Fibroblast of skin of scalp (primary cell): ENCODE data around the gene LRP8. TPM values are rescaled to one million over a fixed set of nuclear protein-coding genes. Genes with fewer than 3 reads are reported as not detected.

Experiments used
- DNase-seq: peaks from one replicate; pipeline ENCODE4 v3.0.0-alpha.2; 2013
- polyA plus RNA-seq, 2 experiments: library from polyadenylated mRNA; unstranded; fragments of 120-200 nt; gene quantifications; one replicate each; pipeline ENCODE4 v1.2.1, GENCODE V29; 2013; ENCODE audit not compliant: insufficient read length in 2 of 2

Gene LRP8
- polyA plus RNA-seq (2013, experiment 1 of 2; ENCODE audit: insufficient read length) = 4.4 TPM
- polyA plus RNA-seq (2013, experiment 2 of 2; ENCODE audit: insufficient read length) = 4.3 TPM

GRCh38 chr1:53328009-53328461, at the start of gene LRP8:
Gene LRP8 (minus strand): TSS chr1:53328070. CDS start chr1:53327912, 158 bp downstream.
- DNase-seq = peak; percentile 64

DNA sequence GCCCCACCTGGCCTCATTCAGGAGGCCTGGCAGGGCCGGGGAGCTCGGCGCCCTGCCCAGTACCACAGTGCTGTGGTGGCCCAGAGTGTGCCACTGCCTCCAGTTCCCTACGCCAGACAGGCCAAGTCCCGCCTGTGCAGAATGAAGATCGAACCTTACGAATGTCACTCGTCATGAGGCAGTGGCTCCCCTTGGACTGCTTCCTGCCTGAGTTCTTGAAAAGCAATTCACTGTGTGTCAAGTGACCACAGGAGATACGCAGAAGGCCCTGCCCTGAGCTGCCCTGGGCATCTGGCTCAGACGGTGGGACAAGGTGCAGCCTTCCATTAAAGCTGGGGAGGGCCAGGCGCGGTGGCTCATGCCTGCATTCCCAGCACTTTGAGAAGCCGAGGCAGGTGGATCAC, 49.6 kb upstream of the LRP8 start:
- DNase-seq = no peak

DNA sequence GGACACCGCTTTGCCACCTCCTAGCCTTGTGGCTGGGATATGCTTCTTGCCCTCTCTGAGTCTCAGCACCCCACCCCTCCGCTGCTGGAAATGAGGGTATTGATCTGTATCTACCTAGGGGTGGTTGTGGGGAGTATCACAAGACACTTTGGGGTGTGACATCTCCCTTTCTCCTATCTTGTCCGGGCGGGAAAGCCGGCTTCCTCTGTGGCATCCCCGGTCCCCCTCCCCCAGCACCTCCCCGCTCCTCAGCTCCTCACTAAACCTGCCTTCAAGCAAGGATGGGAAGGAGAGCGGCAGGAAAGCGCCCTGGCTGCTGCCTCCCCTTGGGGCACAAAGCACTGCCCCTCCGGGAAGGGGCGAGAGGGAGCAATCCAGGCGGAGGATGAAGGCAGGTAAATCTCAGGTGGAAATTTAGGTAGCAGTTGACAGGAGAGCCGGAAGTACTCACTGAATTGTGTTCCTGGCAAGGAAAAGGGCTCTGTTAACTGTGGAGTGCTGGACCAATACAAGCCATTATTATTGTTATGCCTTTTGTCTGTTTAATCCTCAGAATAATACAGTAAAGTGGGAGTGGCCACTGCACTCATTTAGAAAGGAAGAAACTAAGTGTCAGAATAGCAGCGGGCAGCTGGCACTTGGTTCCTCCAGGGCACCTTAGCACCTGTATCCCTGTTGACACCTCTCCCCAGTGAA, 49.0 kb upstream of the LRP8 start:
- no peak for DNase-seq

- peak; percentile 18 for DNase-seq
Observed at GRCh38 chr1:53376041-53376461, 48.2 kb upstream of the LRP8 start.

GRCh38 chr1:53375440-53375839, 47.6 kb upstream of the LRP8 start:
- no peak for DNase-seq

DNA sequence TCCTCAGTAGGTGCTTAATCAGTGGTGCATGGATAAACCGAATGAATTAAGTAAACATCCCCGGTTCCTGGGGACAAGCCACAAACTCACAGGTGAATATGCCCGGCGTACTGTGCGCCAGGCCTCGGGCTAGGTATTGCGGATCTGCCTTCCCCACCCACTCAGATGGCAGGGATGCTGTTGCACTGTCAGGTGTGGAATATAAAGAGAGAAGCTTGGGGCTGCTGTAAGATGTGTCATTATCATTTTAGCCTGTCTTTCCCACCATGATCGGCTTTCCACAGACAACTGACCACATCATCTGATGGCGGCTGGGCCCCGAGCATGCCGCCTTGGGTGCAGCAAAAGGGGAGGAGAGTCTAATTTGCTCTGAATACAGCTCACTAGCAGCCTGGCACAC, 45.4 kb upstream of the LRP8 start:
- no peak for DNase-seq

DNA sequence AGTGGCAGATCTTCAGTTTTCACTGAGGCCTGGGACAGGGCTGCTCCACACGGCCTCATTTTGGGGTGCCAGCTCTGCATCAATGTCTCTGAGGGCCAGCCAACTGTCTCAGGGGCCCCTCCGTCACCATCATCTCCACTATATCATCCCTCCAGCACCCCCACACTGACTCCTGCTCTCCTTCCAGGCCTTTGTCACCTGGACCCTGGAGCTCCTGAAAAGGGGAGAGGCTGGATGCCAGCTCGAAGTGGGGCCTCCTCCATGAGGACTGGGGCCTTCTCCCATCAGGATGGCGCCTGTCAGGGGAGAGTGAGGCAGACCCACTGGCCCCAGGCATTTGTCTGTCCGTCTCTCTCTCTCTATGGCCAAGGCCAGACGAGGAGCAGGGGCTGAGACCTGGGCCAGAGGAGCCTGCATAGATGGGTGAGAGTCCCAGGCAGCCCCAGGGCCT, 44.7 kb upstream of the LRP8 start:
- no peak for DNase-seq

GRCh38 chr1:53371851-53372250, 44.0 kb upstream of the LRP8 start:
- DNase-seq = no peak

DNA sequence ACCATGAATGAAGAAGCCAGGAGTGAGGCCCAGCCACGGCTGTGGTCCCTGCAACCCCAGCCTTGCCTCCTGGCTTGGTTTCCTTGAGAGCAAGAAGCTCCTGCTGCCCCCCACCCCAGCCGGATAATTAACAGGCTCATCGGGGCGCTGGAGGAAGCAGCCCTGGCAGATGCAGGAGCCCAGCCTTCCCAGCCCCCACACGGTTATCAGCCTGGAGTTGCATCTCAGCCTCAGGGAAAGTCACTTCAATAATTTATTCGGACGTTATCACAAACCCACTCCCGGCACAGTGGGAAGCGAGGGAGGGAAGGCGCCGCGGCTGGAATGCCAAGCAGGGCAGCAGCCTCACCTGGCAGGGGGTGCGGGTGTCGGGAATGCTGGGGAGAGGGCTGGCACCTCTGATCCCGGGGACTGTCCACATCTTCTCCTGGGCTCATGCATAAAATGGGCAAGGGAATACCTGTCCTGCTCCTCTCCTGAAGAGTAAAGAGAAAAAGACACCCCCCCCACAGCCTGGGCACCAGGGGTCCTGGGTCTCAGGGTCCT, 43.3 kb upstream of the LRP8 start:
- no peak for DNase-seq

GRCh38 chr1:53370369-53370961, 42.6 kb upstream of the LRP8 start:
- no peak for DNase-seq

DNA sequence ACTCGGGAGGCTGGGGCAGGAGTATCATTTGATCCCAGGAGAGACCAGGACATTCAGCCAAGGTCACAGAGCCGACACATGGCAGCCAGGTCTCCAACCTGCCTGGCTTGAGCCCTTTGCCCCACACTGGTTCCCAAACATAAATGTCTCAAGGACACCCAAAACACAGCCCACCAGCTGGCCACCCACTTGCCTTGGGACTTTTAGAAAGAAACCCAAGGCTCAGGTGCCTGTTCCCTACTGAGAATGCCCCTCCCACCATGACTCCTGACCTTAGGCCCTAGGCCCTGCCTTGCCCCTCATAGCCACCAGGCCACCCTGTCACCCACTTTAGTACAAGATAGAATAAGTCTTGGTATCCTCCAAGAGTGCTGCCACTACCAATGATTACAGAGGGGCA, 41.9 kb upstream of the LRP8 start:
- no peak for DNase-seq

DNA sequence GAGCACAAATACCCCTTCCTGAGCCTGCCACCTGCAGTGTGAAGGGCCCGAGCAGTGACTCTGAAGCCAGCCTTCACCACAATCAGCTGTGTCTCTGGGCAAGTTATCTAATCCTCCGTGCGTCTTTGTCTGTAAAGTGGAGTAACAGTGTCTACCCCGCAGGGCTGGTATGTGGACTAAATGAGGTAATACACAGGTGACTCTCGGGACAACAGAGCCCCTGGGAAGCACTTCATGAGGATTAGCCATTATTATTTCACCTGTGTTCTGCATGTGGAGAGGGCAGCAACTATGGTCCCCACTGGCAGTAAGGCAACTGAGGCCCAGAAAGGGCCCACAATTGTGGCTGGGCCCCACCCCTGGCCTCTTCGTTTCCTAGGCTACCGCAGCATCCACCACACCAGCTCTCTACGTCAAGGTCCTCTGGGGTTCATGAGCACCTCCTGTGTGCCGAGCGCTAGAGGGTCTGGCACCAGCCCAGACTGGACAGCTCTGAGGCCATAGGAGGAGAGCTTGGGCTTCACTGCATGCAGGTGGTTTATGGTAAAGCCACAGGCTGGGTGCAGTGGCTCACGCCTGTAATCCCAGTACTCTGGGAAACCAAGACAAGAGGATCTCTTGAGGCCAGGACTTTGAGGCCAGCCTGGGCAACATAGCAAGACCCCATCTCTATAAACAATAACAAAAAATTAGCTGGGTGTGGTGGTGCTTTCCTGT, 41.3 kb upstream of the LRP8 start:
- no peak for DNase-seq

GRCh38 chr1:53368314-53369033, 40.6 kb upstream of the LRP8 start:
- DNase-seq = no peak

DNA sequence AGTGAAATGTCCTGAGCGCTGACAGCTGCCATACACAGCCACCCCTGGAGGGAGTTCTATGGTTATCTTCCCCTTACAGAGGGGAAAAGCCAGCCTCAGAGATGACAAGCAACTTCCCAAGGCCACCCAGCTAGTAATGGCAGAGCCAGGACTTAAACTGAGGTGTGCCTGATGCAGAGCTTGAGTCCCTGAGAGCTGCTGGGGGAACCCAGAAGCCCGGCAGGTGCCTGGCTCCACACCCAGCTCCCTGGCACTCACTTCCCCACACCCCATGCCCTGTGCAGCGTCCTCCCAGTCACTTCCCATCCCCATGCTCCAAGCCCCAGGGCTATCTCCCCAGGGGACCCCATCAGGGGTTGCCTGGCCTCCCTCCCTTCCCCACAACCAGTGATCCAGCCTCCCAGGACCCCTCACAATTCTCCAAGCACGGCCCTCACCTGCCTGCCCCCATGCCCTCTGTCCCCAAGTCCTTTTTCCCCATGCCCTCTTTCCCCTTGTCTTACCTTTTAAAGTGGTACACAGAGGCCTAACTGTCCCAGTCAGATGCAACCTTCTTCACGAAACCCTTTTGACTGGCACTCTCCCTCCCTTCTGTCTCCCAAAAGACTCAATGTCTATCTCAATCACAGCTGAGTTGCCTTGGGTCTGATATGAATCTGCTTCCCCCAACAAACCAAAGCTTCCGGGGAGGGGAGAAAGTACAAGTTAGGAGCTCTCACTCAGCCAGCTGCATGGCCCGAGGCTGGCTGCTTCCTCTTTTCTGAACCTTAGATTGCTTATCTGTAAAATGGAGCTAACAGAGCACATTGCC, 39.8 kb upstream of the LRP8 start:
- DNase-seq = no peak

DNA sequence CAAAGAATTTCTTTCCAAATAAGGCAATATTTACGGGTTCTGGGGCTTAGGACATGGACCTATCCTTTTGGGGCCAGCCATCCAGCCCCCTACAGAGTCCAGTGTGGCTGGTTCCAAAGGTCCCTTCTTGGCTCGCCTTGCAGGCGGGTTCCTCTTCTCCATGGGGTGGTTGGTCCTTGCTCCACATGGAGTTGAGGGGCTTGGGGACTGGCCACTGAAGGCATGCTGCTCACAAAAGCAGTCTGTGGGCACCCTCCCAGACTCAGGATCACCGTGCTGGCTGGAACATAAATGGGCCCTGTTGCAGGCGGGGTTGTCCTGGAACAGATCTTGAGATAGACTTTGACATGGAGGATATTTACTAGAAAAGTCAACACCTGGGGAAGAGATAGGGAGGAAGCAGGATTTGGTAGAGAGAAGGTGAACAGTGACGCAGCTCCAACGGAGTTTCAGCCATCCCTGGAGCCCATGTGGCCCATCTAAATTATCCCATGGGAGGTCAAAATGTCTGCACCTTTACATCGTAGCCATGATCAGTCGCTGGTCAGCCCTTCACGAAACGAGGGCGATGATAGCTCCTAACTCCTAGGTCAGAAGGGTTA, 39.1 kb upstream of the LRP8 start:
- no peak for DNase-seq

DNA sequence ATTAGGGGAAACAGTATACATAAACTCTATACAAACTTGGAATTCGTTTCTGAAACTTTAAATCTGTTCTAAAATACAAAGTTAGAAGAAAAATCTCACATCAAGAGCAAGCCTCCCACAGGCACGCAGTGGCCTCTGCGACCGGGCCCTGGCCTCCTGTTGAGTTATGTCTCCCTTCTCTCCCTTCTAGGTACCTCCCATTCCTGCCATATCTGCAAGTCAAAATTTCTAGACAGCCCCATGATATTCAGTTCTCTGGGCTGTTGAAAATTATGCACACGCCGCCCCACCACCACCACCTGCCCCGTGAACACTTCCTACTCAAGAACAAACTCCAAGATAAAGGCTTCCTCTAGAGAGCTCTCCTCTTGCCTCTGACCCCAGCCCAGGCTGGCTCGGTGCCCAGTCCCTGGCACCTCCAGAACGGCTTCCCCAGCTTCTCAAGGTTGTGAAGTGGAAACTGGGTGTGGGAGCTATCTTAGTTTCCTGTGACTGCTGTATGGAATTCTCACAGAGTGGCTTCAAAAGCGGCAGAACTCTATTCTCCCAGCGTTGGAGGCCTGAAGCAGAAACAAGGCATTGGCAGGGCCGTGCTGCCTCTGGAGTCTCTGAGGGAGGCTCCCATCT, 37.7 kb upstream of the LRP8 start:
- DNase-seq = no peak

DNA sequence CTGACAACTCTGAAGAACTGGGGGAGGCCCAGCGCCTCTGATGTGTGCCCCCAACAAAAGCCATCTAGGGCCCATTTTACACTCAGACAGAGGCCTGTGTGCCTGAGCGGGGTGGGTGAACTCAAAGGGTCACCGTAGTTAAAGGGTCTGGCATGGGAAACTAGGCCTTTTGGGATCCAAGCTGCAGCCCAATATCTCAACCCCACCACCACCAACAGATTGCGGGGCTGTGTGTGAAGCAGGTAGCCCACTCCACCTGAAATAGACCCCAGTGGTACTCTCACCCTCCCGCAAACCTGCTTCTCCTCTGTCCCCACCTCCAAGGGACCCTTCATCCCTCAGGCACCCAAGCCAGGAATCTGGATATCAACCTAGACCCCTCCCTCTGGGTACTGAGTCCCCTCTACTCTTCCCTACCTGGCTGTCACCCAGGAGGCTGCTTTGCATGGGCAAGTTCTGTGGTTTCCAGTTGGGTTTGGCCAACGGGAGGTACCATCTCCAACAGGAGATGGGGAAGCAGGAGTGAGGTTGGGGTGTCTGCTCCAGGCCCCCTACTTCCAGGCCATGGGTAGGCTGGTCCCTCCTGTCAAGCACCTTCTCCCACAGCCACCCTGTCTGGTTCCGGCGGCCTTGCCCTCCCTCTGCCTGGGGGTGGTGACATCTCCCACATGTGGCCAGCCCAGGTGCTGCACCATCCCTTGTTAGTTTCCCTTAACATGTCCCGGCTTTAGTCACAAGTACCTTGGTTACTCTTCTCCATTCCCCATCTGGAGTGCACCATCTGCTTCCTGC, 35.2 kb upstream of the LRP8 start:
- DNase-seq = no peak

DNA sequence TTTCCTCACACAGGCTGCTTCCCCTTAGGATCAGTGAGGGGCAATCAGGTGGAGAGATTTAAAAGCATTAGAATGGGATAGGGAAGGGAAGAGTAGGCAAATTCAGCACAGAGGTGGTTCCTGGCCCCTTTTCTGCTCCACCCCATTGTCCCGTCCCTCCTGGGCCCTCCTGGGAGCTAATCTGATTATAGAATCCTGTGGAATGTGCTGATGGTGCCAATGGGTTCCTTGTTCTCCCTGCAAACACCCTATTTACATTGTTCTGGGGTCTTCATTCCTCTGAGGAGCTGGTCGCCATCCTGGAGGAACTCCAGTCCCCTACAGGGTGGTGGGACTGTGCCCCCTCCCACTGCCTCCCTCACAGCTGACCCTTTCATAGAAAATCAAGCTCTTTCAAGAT, 34.4 kb upstream of the LRP8 start:
- DNase-seq = no peak

- DNase-seq = no peak
Observed at GRCh38 chr1:53361541-53361961, 33.7 kb upstream of the LRP8 start.

DNA sequence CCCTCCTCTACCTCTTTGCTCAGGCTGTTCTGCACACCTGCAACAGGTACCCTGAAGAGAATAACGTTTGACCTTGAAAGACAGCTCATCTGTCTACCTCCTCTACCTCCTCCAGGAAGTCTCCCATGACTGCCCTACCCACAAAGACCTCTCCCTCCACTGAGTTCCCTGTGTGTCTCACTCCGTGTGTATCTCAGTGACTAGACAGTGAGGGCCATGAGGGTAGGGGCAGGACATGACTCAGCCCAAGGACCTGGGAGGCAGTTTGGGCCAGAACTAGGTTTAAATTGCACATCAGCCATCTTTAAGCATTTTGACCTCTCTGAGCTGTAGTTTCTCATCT, 32.0 kb upstream of the LRP8 start:
- DNase-seq = no peak
